Muscle of leg (tissue), 11 donors: ENCODE data around the gene CFAP73. TPM values are rescaled to one million over a fixed set of nuclear protein-coding genes. Genes with fewer than 3 reads are reported as not detected.

Source experiments
- DNase-seq: peaks from one replicate; pipeline ENCODE4 v3.0.0; 2013
- H3K27ac ChIP-seq: one replicate; pipeline ENCODE4 v1.5.1; 2013; ENCODE audit warnings: mild to moderate bottlenecking, low read length, control low read depth
- H3K27me3 ChIP-seq: one replicate; pipeline ENCODE4 v1.6.1; 2013; ENCODE audit warnings: low read length; ENCODE audit not compliant: control insufficient read depth, insufficient read depth
- H3K36me3 ChIP-seq: one replicate; pipeline ENCODE4 v1.6.1; 2013; ENCODE audit warnings: low read length; ENCODE audit not compliant: control insufficient read depth, insufficient read depth
- H3K4me1 ChIP-seq: one replicate; pipeline ENCODE4 v1.6.1; 2013; ENCODE audit warnings: low read length; ENCODE audit not compliant: control insufficient read depth, insufficient read depth
- H3K4me3 ChIP-seq: one replicate; pipeline ENCODE4 v1.5.1; 2013; ENCODE audit warnings: low read length, control low read depth
- H3K9me3 ChIP-seq: replicated peaks from 2 replicates; pipeline ENCODE4 v1.6.1; 2013; ENCODE audit warnings: low read depth, low read length; ENCODE audit not compliant: control insufficient read depth
- WGBS: methylation state at CpG from one replicate; pipeline ENCODE4 v1.1.5; 2013; ENCODE audit warnings: missing lambda C conversion rate; ENCODE audit not compliant: insufficient coverage; 5-methylcytosine and 5-hydroxymethylcytosine counted together
- polyA plus RNA-seq, 8 donors: library from polyadenylated mRNA; unstranded; fragments of 120-200 nt; gene quantifications; one replicate each; pipeline versions ENCODE4 v1.2.1 to v1.2.3, GENCODE V29; 2013; ENCODE audit warnings: inconsistent platforms in 1 of 8, low replicate concordance in 1 of 8; ENCODE audit not compliant: insufficient read length in 8 of 8, insufficient read depth in 1 of 8
- total RNA-seq: library from RNA; stranded (reverse); fragments of 120-200 nt; gene quantifications from one replicate; pipeline ENCODE4 v1.2.4, GENCODE V29; 2013

Gene CFAP73
- total and polyA plus RNA-seq, 9 donors, result 0.16 to 0.47 (median 0.18) TPM; not detected in 3

- 80% methylated on average over 1 of the region's 3 CpGs for WGBS
- H3K9me3 ChIP-seq, result no peaks in the 10 kb centered on the region
- DNase-seq, result no peak
Measured at GRCh38 chr12:113133666-113134065, 15.9 kb upstream of the CFAP73 start.

DNA sequence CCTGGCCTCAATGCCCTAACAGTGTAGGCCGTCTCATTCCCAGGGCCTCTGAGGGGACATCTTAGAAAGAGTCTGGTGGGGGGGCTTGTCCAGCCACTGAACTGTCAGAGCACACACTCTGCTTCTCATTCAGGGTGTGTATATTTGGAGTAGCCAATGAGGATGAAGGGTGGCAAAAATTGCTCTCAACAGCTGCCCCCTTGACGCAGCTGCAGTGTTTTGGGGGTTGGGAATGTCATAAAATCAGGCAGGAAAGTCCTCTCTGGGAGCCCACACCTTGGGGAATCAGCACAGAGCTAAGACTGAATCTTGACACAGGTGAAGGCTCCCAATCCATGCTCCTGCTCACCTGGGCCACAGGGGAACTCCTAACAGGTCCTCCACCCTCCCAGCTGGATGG lies 15.5 kb upstream of the CFAP73 start:
- Histone ChIP-seq H3K27ac (no peak overlapping the region), H3K9me3 (no peaks in the 10 kb centered on the region), H3K36me3 (no peaks in the 10 kb centered on the region), H3K4me3 (no peak overlapping the region), H3K27me3 (peaks cover 31% of the 10 kb centered on the region), H3K4me1 (peaks cover 4% of the 10 kb centered on the region)
- DNase-seq, result no peak
- WGBS, result 43% methylated on average over 1 of the region's 2 CpGs

More at GRCh38 chr12:113133666-113134065, 15.9 kb upstream of the CFAP73 start:
- peaks cover 4% of the 10 kb centered on the region for H3K4me1 ChIP-seq
- H3K4me3 ChIP-seq, result no peak overlapping the region
- H3K36me3 ChIP-seq, result no peaks in the 10 kb centered on the region
- peaks cover 31% of the 10 kb centered on the region for H3K27me3 ChIP-seq
- H3K27ac ChIP-seq, result no peak overlapping the region

DNA sequence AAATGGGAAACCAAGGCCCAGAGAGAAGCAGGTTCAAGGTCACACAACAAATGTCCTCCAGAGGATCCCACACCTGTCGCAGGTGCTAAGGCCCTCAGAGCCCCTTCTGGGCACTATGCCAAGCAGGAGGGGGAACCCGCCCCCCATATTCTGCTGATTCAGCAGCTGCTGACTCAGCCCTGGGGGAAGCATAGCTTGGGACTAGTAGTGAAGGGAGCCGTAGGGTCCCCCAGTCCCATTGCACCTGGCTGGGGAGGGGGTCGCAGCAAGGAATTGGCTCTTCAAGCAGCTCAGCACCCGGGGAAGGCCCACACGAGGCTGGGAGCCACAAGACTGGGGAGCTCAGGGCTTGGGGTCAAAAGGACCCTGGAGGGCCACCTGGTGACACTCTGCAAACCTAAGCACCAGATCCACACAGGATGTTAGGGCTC lies 15.0 kb upstream of the CFAP73 start:
- H3K9me3 ChIP-seq, result no peaks in the 10 kb centered on the region
- 36% methylated on average over 4 of the region's 6 CpGs for WGBS
- no peak overlapping the region for H3K4me3 ChIP-seq
- H3K4me1 ChIP-seq, result peaks cover 4% of the 10 kb centered on the region
- H3K27ac ChIP-seq, result no peak overlapping the region
- DNase-seq, result no peak
- H3K27me3 ChIP-seq, result peaks cover 31% of the 10 kb centered on the region
- no peaks in the 10 kb centered on the region for H3K36me3 ChIP-seq

GRCh38 chr12:113135178-113136127 lies 14.1 kb upstream of the CFAP73 start, which contains the start of gene RASAL1:
Gene RASAL1 (minus strand): TSS chr12:113135761. CDS start chr12:113135462, 299 bp downstream.
- H3K36me3 ChIP-seq, result no peaks in the 10 kb centered on the region
- no peak within 1 kb of the TSS for H3K4me3 ChIP-seq
- H3K4me1 ChIP-seq, result peaks cover 4% of the 10 kb centered on the region
- H3K27me3 ChIP-seq, result peaks cover 28% of the 10 kb centered on the region
- WGBS, result 3% methylated on average over 51 of the region's 68 CpGs
- no peaks in the 10 kb centered on the region for H3K9me3 ChIP-seq
- H3K27ac ChIP-seq, result no peak within 1 kb of the TSS
- no peak for DNase-seq

DNA sequence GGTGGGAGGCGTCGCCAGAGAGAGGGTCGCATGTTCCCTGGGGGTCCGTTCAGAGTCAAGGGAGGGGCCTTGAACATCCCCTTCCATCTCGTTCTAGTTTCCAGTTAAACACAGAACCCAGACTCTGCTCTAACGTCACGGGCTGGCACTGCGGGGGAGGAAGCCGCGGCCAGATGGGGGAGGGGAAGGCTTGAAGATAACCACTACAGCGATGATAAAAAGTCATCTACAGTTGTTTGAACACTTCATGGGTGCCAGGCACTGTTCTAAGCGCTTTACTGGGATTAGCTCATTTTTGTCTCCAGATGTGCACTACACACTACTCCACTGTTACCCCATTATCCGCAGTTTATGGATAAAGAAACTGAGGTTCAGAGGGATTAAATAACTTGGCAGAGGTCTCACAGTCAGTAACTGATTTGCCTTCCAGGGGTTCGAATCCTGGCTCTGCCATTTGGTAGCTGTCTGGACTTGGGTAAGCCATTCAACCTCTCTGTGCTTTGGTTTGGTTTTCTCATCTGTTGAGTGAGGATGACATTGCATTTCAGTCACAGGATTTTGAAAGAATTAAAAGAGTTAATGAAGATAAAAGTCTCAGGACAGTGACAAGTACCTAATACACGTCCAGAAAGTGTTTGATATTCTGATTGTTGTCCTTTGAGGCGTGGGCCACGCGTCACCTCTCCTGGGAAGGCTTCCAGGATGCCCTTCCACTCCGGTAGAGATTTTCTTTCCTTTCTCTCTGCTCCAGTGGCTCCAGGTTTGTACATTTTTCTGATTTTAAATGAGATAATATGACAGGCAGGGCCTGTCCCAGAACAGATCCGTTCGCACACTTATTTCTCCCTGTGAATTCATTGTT lies 13.2 kb upstream of the CFAP73 start:
- no peak overlapping the region for H3K4me3 ChIP-seq
- DNase-seq, result no peak
- H3K27ac ChIP-seq, result no peak overlapping the region
- no peaks in the 10 kb centered on the region for H3K36me3 ChIP-seq
- peaks cover 4% of the 10 kb centered on the region for H3K4me1 ChIP-seq
- 73% methylated on average over 3 of the region's 21 CpGs for WGBS
- no peaks in the 10 kb centered on the region for H3K9me3 ChIP-seq
- peaks cover 27% of the 10 kb centered on the region for H3K27me3 ChIP-seq

DNA sequence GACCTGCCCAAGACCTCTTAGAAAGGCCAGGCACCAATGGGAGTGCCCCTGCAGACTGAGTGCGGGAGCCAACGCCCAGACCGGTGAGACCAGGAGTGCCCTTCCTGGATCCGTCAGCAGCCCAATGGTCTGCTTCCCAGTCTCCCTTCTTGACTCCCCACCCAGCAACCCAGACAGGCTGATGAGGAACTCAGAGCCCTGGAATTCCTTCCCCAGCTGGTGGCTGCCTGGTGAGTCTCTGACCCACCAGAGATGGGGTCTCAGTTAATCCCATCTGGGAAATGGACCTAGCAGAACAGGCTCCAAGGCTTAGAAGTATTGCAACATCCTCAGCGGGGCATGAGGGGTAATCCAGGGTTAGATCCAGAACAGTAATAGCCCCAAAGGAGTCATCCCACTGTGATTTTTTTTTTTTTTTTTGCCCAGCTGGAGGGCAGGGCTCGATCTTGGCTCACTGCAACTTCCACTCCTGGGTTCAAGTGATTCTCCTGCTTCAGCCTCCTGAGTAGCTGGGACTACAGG lies 12.5 kb upstream of the CFAP73 start:
- no peak for DNase-seq
- Histone ChIP-seq H3K36me3 (no peaks in the 10 kb centered on the region), H3K4me3 (no peak overlapping the region), H3K27ac (no peak overlapping the region), H3K9me3 (no peaks in the 10 kb centered on the region), H3K4me1 (peaks cover 4% of the 10 kb centered on the region), H3K27me3 (peaks cover 27% of the 10 kb centered on the region)
- 81% methylated on average over 4 of the region's 6 CpGs for WGBS

DNA sequence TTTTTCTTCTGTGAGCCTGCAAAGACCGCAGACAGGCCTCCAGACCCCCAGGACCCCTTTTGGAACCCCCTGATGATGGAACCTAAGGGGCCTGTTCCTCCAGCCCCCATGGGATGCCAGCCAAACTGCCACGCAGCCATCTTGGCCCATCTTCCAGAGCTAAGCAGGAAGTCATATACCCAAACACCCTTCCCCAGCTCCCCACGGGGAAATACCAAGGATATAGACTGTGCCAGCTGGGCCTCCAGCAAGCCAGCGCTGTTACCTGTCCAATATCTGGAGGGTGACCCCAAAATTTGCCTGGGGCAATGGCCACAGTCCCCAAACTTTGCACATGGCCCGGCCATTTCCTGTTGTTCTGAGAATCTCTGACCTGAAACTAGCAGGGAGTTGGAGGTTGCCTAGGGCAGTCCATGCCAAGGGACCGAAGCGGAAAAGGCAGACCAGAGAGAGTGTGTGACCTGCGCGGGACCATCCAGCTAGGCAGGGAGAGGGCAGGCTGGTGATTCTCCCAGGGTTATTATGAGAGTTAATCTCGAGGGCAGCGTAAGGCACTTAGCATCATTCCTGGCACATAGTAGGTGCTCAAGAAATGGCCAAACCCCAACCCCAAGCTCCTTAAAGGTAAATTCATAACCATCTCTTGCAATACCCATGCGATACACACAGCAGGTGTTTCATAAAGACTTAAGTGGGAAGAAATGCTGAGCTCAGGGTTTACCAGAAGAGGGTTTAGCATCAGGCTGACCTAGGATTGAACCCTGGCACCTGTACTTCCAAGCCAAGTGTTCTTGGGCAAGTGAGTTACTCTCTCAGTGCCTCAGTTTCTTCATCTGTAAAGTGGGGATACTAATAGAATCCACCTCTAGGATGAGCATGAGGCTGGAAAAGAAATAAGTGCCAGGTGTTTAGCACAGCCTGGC lies 11.4 kb upstream of the CFAP73 start:
- Histone ChIP-seq H3K27ac (no peak overlapping the region), H3K27me3 (peaks cover 27% of the 10 kb centered on the region), H3K4me3 (no peak overlapping the region), H3K36me3 (no peaks in the 10 kb centered on the region), H3K4me1 (peaks cover 4% of the 10 kb centered on the region), H3K9me3 (no peaks in the 10 kb centered on the region)
- no peak for DNase-seq
- WGBS, result 81% methylated on average over 11 of the region's 12 CpGs

DNA sequence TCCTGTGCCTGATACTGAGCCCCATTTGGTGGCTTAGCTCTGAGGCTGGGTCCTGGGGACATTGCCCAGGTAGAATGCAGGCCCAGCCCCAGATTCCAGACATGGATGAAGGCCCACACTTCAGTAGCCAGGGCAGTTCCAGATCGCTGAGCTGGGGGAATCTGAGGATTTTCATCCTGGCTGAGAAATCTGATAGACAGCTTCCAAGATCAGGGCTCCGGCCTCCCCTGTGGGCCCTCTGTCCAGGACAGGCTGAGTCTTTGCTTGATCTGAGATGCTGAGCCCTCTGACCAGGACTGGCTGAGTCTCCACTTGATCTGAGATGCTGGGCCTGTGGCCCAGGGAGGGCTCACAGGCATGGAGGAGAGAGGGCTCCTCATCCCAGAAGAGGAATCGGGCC lies 10.7 kb upstream of the CFAP73 start:
- Histone ChIP-seq H3K9me3 (no peaks in the 10 kb centered on the region), H3K4me1 (peaks cover 4% of the 10 kb centered on the region), H3K36me3 (no peaks in the 10 kb centered on the region), H3K27ac (no peak overlapping the region), H3K4me3 (no peak overlapping the region), H3K27me3 (peaks cover 27% of the 10 kb centered on the region)
- WGBS, result 50% methylated on average over 2 of the region's 3 CpGs
- DNase-seq, result no peak

- H3K4me1 ChIP-seq, result no peaks in the 10 kb centered on the region
- no peak for DNase-seq
- no peak overlapping the region for H3K27ac ChIP-seq
- H3K36me3 ChIP-seq, result no peaks in the 10 kb centered on the region
- no peak overlapping the region for H3K4me3 ChIP-seq
- 73% methylated on average over 4 of the region's 7 CpGs for WGBS
- no peaks in the 10 kb centered on the region for H3K9me3 ChIP-seq
- H3K27me3 ChIP-seq, result peaks cover 15% of the 10 kb centered on the region
Measured at GRCh38 chr12:113140706-113141105, 8.8 kb upstream of the CFAP73 start.
